Measurements from ENCODE around the gene ZNF555.

DNA sequence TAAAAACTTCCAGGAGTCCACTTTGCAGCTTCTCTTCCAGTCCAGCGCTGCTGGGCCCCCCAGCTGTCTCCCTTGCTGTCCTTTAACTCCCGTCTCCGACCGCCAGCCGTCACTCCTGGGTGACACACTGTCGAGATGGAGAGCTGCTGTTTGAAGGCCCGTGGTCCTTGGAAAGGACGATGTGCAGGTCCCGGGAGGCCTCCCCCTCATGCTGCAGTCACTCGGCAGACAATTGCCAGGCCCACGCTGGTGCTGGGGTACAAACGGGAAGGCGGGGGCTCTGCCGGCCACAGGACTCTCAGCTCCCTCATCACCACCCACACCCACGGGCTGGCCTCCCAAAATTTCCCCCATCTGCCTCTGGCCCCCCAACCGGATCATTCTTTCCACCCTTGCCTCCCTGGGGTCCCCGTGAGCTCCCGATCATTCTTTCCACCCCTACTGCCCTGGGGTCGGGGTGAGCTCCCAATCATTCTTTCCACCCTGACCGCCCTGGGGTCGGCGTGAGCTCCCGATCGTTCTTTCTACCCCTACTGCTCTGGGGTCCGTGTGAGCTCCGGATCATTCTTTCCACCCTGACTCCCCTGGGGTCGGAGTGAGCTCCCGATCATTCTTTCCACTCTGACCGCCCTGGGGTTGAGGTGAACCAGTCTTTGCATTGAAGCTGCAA is 37.7 kb upstream of the ZNF555 start:
- TF ChIP-seq, protein P1, sequence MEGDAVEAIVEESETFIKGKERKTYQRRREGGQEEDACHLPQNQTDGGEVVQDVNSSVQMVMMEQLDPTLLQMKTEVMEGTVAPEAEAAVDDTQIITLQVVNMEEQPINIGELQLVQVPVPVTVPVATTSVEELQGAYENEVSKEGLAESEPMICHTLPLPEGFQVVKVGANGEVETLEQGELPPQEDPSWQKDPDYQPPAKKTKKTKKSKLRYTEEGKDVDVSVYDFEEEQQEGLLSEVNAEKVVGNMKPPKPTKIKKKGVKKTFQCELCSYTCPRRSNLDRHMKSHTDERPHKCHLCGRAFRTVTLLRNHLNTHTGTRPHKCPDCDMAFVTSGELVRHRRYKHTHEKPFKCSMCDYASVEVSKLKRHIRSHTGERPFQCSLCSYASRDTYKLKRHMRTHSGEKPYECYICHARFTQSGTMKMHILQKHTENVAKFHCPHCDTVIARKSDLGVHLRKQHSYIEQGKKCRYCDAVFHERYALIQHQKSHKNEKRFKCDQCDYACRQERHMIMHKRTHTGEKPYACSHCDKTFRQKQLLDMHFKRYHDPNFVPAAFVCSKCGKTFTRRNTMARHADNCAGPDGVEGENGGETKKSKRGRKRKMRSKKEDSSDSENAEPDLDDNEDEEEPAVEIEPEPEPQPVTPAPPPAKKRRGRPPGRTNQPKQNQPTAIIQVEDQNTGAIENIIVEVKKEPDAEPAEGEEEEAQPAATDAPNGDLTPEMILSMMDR (IDR thresholded peaks at IDR 0.05; ENCODE audit: low read depth, low read length): no peak
- TF ChIP-seq, protein P2, sequence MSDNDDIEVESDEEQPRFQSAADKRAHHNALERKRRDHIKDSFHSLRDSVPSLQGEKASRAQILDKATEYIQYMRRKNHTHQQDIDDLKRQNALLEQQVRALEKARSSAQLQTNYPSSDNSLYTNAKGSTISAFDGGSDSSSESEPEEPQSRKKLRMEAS (IDR thresholded peaks at IDR 0.05; ENCODE audit: low read depth, low read length): no peak
- TF ChIP-seq POLR2A (IDR thresholded peaks at IDR 0.05; ENCODE audit: extremely low read depth, insufficient read length) (no peak), MYC (IDR thresholded peaks at IDR 0.05; ENCODE audit: low read depth, low read length) (no peak)
